Spleen (tissue), 7 donors: ENCODE data around the gene UBE2S.

Experiments
- POLR2A ChIP-seq, 3 donors: fragments of 450-650 bp; IDR thresholded peaks; one replicate each; pipeline ENCODE4 v1.5.1; 2017; ENCODE audit warnings: antibody characterized with exemption in 3 of 3, mild to moderate bottlenecking in 1 of 3
- POLR2AphosphoS5 ChIP-seq, 3 donors: sonication (generic); formaldehyde crosslinking; IDR thresholded peaks; one replicate each; pipeline ENCODE4 v1.5.1; 2017; ENCODE audit warnings: antibody characterized with exemption in 3 of 3
- TF ChIP-seq, protein P1 (sequence below), 11 experiments: fragments of 200-600 bp in 7 of 11; fragments of 450-650 bp in 4 of 11; sonication (generic) in 4 of 11; IDR thresholded peaks in 8 of 11; conservative IDR thresholded peaks in 3 of 11; 1 replicate in 7 of 11; 2 replicates in 4 of 11; pipeline versions ENCODE4 v1.4.0 to v1.8.0; 2016 to 2021; ENCODE audit warnings: antibody characterized with exemption in 11 of 11, inconsistent platforms in 4 of 11, mild to moderate bottlenecking in 1 of 11
- donor health status: DM: no; HTN: no; CAD: no; lungs with moderate emphysema.
- donor health status: DM: no; HTN: no; CAD: no.
- donor health status: DM: no; HTN: no; CAD: no.

DNA sequence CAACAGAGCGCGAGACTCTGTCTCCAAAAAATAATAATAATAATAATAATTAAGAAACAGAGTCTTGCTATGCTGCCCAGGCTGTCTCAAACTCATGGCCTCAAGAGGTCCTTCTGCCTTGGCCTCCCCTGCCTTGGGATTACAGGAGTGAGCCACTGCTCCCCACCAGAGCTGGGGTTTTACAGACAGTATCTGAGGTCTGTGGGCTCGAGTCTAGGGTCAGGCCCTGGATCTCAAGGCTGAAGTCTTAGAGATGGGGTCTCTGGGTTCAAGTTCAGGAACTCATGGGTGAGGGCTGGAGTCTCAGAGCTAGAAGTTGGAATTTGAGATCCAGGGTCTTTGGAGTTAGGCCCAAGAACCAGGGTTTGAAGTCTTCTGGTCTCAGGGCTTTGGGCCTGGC, 40.8 kb downstream of the UBE2S start:
- TF ChIP-seq, protein P1, sequence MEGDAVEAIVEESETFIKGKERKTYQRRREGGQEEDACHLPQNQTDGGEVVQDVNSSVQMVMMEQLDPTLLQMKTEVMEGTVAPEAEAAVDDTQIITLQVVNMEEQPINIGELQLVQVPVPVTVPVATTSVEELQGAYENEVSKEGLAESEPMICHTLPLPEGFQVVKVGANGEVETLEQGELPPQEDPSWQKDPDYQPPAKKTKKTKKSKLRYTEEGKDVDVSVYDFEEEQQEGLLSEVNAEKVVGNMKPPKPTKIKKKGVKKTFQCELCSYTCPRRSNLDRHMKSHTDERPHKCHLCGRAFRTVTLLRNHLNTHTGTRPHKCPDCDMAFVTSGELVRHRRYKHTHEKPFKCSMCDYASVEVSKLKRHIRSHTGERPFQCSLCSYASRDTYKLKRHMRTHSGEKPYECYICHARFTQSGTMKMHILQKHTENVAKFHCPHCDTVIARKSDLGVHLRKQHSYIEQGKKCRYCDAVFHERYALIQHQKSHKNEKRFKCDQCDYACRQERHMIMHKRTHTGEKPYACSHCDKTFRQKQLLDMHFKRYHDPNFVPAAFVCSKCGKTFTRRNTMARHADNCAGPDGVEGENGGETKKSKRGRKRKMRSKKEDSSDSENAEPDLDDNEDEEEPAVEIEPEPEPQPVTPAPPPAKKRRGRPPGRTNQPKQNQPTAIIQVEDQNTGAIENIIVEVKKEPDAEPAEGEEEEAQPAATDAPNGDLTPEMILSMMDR (IDR thresholded peaks at IDR 0.05 in 8 of 11, conservative IDR thresholded peaks at IDR 0.05 in 3 of 11): no peak
- TF ChIP-seq POLR2A (IDR thresholded peaks at IDR 0.05) (no peak), POLR2AphosphoS5 (IDR thresholded peaks at IDR 0.05) (no peak)
